NK-92 (cell line): ENCODE measurements around the gene S100A4.

Source experiments
- DNase-seq: peaks from one replicate; lab custom pipeline; 2025; ENCODE audit not compliant: unreplicated experiment; lab: John Stamatoyannopoulos, UW

The S100A4 gene

GRCh38 chr1:153513023-153513422, 32.6 kb downstream of the S100A4 start:
- no peak for DNase-seq

GRCh38 chr1:153510984-153511410, 34.6 kb downstream of the S100A4 start:
- no peak for DNase-seq

DNA sequence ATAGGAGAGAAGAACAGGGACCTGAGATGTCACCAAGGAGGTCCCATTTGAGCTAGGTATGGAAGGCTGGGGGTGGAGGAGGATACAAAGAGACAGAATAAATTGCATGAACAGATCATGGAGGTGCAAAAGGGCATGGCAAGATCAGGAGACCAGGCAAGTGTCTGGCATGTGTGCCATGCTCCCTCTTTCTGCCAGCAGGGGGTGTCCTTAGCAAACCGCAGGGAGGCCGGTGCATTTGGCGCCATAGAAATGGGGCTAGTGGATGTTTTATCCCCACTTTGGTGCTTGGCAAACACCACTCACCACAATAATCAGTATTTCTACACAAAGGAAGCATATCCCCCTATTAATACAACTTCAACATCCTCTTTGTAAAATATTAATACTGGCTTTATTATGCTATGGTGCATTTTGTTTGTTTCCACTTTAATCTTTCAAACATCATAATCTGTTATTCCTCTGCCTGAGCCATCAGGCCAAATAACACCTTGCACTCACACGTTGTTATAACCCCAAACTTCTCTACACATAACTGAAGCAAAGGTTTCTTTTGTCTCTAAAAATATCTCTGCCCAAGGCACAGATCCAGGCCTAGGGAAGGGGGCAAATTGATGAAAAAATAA, 35.8 kb downstream of the S100A4 start:
- DNase-seq: no peak

DNA sequence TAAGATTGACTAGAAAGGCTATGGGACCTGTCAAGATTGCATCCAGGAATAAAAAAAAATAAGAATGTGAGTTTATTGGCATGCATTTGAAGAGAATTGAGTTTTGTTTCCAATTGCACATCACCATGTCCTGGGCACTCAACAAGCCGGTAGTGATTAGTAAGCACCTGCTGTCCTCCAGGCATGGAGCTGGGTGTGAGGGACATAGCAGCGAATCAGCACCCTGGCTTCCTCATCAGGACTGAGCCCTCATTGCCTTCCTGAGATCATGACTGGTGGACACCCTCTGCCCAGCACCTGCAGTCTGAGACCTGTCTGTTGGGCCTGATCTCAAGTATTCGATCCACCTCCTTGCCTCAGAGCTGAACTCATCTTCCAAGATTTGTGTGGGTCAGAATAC, 36.6 kb downstream of the S100A4 start:
- DNase-seq: no peak

GRCh38 chr1:153507926-153508583, 37.6 kb downstream of the S100A4 start:
- no peak for DNase-seq

DNA sequence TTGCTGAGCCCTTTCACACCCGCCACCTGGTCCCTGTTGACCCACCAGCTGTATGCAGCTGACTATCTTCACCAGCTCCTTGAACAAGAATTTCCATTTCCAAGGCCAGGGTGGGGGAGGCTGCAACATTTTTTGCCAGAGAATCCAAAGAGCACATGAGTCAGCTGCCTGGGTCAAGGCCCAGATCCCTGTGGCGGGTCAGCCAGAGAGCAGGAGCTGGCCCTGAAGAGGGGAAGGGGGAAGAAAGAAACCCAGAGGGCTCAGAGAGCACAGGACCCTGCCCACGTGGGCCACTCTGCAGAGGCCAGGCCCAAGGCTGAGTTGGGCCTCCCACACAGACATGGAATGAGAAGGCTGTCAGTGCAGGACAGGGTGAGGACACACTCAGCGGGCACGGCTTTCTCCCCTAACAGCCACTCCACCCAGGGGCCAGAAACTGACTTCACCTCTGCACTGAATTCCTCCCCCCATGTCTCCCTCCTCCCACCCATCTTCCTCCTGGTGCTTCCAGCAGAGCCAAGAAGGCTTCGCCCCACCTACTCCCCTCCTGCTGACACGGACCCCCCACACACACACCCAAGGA, 38.7 kb downstream of the S100A4 start:
- DNase-seq: no peak

DNA sequence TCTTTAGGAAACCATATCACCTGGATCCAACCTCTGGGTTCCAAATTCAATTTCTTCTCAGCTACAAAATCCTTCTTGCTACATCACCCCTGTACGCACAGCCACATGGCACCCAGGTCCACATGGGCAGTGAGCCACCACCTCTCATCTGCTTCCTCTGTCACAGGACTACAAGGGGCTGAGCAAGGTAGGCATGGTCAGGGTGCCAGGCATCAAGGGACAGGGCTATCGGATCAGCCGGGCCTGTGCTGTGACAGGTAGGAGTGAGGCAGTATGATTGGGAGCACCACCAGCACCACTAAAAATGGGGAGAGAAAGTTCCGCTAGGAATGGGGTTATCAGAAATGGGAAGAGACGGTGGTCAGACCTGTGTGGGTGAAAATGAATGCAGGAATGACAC, 39.2 kb downstream of the S100A4 start:
- DNase-seq: no peak

- no peak for DNase-seq
Measured at GRCh38 chr1:153505576-153505975, 40.0 kb downstream of the S100A4 start.

DNA sequence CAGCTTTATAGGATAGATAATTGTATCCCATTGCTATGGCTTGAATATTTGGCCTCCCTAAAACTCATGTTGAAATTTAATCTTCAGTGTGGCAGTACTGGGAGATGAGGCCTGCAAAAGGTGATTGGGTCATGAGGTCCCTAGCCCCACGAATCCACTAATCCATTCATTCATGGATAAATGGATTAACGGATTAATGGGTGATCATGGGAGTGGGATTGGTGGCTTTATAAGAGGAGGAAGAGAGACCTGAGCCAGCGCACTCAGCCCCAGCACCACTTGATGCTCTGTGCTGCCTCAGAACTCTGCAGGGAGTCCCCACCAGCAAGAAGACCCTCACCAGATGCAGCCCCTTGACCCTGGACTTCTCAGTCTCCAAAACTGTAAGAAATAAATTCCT, 41.8 kb downstream of the S100A4 start:
- DNase-seq: no peak

GRCh38 chr1:153498746-153499145, 46.9 kb downstream of the S100A4 start:
- no peak for DNase-seq

DNA sequence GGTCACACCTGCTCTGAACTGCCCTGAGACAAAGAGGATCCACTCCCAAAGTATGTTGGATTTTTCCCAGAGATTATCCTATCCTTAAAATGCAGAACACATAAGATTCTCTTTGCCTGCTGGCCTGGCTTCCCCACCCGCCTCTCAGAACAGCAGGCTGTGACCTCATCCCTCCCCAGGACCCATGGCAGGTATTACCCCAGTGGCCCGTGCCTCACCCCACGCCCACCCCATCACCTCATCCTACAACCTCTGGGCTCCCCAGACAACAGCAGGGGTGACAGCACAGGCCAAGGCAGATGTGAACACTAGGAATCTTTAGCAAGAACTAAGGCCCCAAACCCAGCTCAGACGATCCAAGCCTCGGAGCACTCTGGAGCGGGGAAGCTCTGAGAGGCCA, 50.1 kb downstream of the S100A4 start:
- no peak for DNase-seq

- no peak for DNase-seq
Measured at GRCh38 chr1:153494976-153495535, 50.5 kb downstream of the S100A4 start.
